ENCODE data around the gene IKBKG.

GRCh38 chrX:154549766-154550165 is 2.3 kb downstream of the IKBKG start:
- TF ChIP-seq CTCF (IDR thresholded peaks at IDR 0.05) (no peak), POLR2A (IDR thresholded peaks at IDR 0.05) (no peak)
